ENCODE results near the gene VEZT.

GRCh38 chr12:95323212-95323611, 105.6 kb downstream of the VEZT start:
- TF ChIP-seq TAF1 (IDR thresholded peaks at IDR 0.05; ENCODE audit: borderline replicate concordance, insufficient read depth, low read length) = no peak
- no peak for TF ChIP-seq FOXP2 (optimal IDR thresholded peaks at IDR 0.05; ENCODE audit: borderline replicate concordance, extremely low read depth, extremely low read length, insufficient read depth)

Data from PFSK-1 (cell line).